ENCODE measurements around the gene CTSH. TPM values are rescaled to one million over a fixed set of nuclear protein-coding genes. Genes with fewer than 3 reads are reported as not detected.
"Not testable (repeated sequence)": the region's sequence is repeated elsewhere in the genome, so short reads cannot be mapped to it uniquely, and the experiment has no call there.

Gene CTSH
- total and polyA plus RNA-seq, 2 donors = 110 to 156 TPM

GRCh38 chr15:78933823-78934654, 10.8 kb downstream of the CTSH start:
- peak overlapping the region in 1 of 2 donors; percentile 11 for H3K27ac ChIP-seq (ENCODE audit: low read depth in 1 of 2, low read length in 1 of 2)
- H3K9me3 ChIP-seq (ENCODE audit: control insufficient read depth in 2 of 2, insufficient read depth in 1 of 2, low read length in 1 of 2) = no peaks in the 10 kb centered on the region
- no peaks in the 10 kb centered on the region for H3K36me3 ChIP-seq (ENCODE audit: control insufficient read depth in 2 of 2, insufficient read depth in 2 of 2, low read length in 1 of 2)
- no peak overlapping the region for H3K4me3 ChIP-seq (ENCODE audit: low read length in 2 of 2)
- no peaks in the 10 kb centered on the region for H3K27me3 ChIP-seq (ENCODE audit: control insufficient read depth in 2 of 2, insufficient read depth in 1 of 2, low read length in 1 of 2)
- no peak for DNase-seq (ENCODE audit: low read depth in 6 of 9, low spot score in 9 of 9)
- H3K4me1 ChIP-seq (ENCODE audit: control insufficient read depth in 2 of 2, insufficient read depth in 2 of 2, low read length in 2 of 2) = peaks cover 0 to 16% of the 10 kb centered on the region in 2 donors
- WGBS = 89% methylated on average over 20 of the region's 20 CpGs

- Histone ChIP-seq H3K36me3 (ENCODE audit: control insufficient read depth in 2 of 2, insufficient read depth in 2 of 2, low read length in 1 of 2) (no peaks in the 10 kb centered on the region), H3K4me1 (ENCODE audit: control insufficient read depth in 2 of 2, insufficient read depth in 2 of 2, low read length in 2 of 2) (peaks cover 0 to 16% of the 10 kb centered on the region in 2 donors), H3K9me3 (ENCODE audit: control insufficient read depth in 2 of 2, insufficient read depth in 1 of 2, low read length in 1 of 2) (no peaks in the 10 kb centered on the region), H3K4me3 (ENCODE audit: low read length in 2 of 2) (no peak overlapping the region), H3K27ac (ENCODE audit: low read depth in 1 of 2, low read length in 1 of 2) (no peak overlapping the region), H3K27me3 (ENCODE audit: control insufficient read depth in 2 of 2, insufficient read depth in 1 of 2, low read length in 1 of 2) (no peaks in the 10 kb centered on the region)
- no peak for DNase-seq (ENCODE audit: low read depth in 6 of 9, low spot score in 9 of 9)
- WGBS = 93% methylated on average over 12 of the region's 12 CpGs
These were observed 11.5 kb downstream of the CTSH start for GRCh38 chr15:78933187-78933822.

GRCh38 chr15:78932258-78932808, 12.5 kb downstream of the CTSH start:
- DNase-seq (ENCODE audit: low read depth in 6 of 9, low spot score in 9 of 9) = no peak
- 96% methylated on average over 13 of the region's 13 CpGs for WGBS
- H3K36me3 ChIP-seq (ENCODE audit: control insufficient read depth in 2 of 2, insufficient read depth in 2 of 2, low read length in 1 of 2) = peaks cover 3 to 4% of the 10 kb centered on the region in 2 donors
- no peaks in the 10 kb centered on the region for H3K27me3 ChIP-seq (ENCODE audit: control insufficient read depth in 2 of 2, insufficient read depth in 1 of 2, low read length in 1 of 2)
- peaks cover 0 to 13% of the 10 kb centered on the region in 2 donors for H3K4me1 ChIP-seq (ENCODE audit: control insufficient read depth in 2 of 2, insufficient read depth in 2 of 2, low read length in 2 of 2)
- no peak overlapping the region for H3K4me3 ChIP-seq (ENCODE audit: low read length in 2 of 2)
- no peak overlapping the region for H3K27ac ChIP-seq (ENCODE audit: low read depth in 1 of 2, low read length in 1 of 2)
- no peaks in the 10 kb centered on the region for H3K9me3 ChIP-seq (ENCODE audit: control insufficient read depth in 2 of 2, insufficient read depth in 1 of 2, low read length in 1 of 2)

- no peak overlapping the region for H3K4me3 ChIP-seq (ENCODE audit: low read length in 2 of 2)
- peaks cover 0 to 7% of the 10 kb centered on the region in 2 donors for H3K4me1 ChIP-seq (ENCODE audit: control insufficient read depth in 2 of 2, insufficient read depth in 2 of 2, low read length in 2 of 2)
- H3K27me3 ChIP-seq (ENCODE audit: control insufficient read depth in 2 of 2, insufficient read depth in 1 of 2, low read length in 1 of 2) = no peaks in the 10 kb centered on the region
- no peak for DNase-seq (ENCODE audit: low read depth in 6 of 9, low spot score in 9 of 9)
- WGBS = 95% methylated on average over 21 of the region's 21 CpGs
- H3K36me3 ChIP-seq (ENCODE audit: control insufficient read depth in 2 of 2, insufficient read depth in 2 of 2, low read length in 1 of 2) = peaks cover 6 to 8% of the 10 kb centered on the region in 2 donors
- H3K27ac ChIP-seq (ENCODE audit: low read depth in 1 of 2, low read length in 1 of 2) = no peak overlapping the region
- H3K9me3 ChIP-seq (ENCODE audit: control insufficient read depth in 2 of 2, insufficient read depth in 1 of 2, low read length in 1 of 2) = no peaks in the 10 kb centered on the region
These were observed 13.2 kb downstream of the CTSH start for GRCh38 chr15:78931439-78932257.

- Histone ChIP-seq H3K27ac (ENCODE audit: low read depth in 1 of 2, low read length in 1 of 2) (no peak overlapping the region), H3K36me3 (ENCODE audit: control insufficient read depth in 2 of 2, insufficient read depth in 2 of 2, low read length in 1 of 2) (peaks cover 14% of the 10 kb centered on the region in 2 donors), H3K4me1 (ENCODE audit: control insufficient read depth in 2 of 2, insufficient read depth in 2 of 2, low read length in 2 of 2) (peaks cover 0 to 3% of the 10 kb centered on the region in 2 donors), H3K27me3 (ENCODE audit: control insufficient read depth in 2 of 2, insufficient read depth in 1 of 2, low read length in 1 of 2) (no peaks in the 10 kb centered on the region), H3K9me3 (ENCODE audit: control insufficient read depth in 2 of 2, insufficient read depth in 1 of 2, low read length in 1 of 2) (no peaks in the 10 kb centered on the region), H3K4me3 (ENCODE audit: low read length in 2 of 2) (no peak overlapping the region)
- DNase-seq (ENCODE audit: low read depth in 6 of 9, low spot score in 9 of 9) = no peak
- 86% methylated on average over 11 of the region's 11 CpGs for WGBS
These were observed 14.1 kb downstream of the CTSH start for GRCh38 chr15:78930577-78931388.

GRCh38 chr15:78929536-78930264, 15.1 kb downstream of the CTSH start:
- Histone ChIP-seq H3K36me3 (ENCODE audit: control insufficient read depth in 2 of 2, insufficient read depth in 2 of 2, low read length in 1 of 2) (peaks cover 16 to 23% of the 10 kb centered on the region in 2 donors), H3K9me3 (ENCODE audit: control insufficient read depth in 2 of 2, insufficient read depth in 1 of 2, low read length in 1 of 2) (no peaks in the 10 kb centered on the region), H3K4me3 (ENCODE audit: low read length in 2 of 2) (no peak overlapping the region), H3K27ac (ENCODE audit: low read depth in 1 of 2, low read length in 1 of 2) (no peak overlapping the region), H3K27me3 (ENCODE audit: control insufficient read depth in 2 of 2, insufficient read depth in 1 of 2, low read length in 1 of 2) (no peaks in the 10 kb centered on the region), H3K4me1 (ENCODE audit: control insufficient read depth in 2 of 2, insufficient read depth in 2 of 2, low read length in 2 of 2) (peaks cover 0 to 3% of the 10 kb centered on the region in 2 donors)
- DNase-seq (ENCODE audit: low read depth in 6 of 9, low spot score in 9 of 9) = no peak
- 97% methylated on average over 16 of the region's 16 CpGs for WGBS

- Histone ChIP-seq H3K9me3 (ENCODE audit: control insufficient read depth in 2 of 2, insufficient read depth in 1 of 2, low read length in 1 of 2) (no peaks in the 10 kb centered on the region), H3K27ac (ENCODE audit: low read depth in 1 of 2, low read length in 1 of 2) (no peak overlapping the region), H3K4me3 (ENCODE audit: low read length in 2 of 2) (no peak overlapping the region), H3K4me1 (ENCODE audit: control insufficient read depth in 2 of 2, insufficient read depth in 2 of 2, low read length in 2 of 2) (no peaks in the 10 kb centered on the region), H3K27me3 (ENCODE audit: control insufficient read depth in 2 of 2, insufficient read depth in 1 of 2, low read length in 1 of 2) (no peaks in the 10 kb centered on the region), H3K36me3 (ENCODE audit: control insufficient read depth in 2 of 2, insufficient read depth in 2 of 2, low read length in 1 of 2) (peaks cover 16 to 24% of the 10 kb centered on the region in 2 donors)
- 97% methylated on average over 14 of the region's 14 CpGs for WGBS
- no peak for DNase-seq (ENCODE audit: low read depth in 6 of 9, low spot score in 9 of 9)
These were observed 16.2 kb downstream of the CTSH start for GRCh38 chr15:78928616-78929093.

GRCh38 chr15:78928176-78928575, 16.7 kb downstream of the CTSH start:
- not testable (repeated sequence) for H3K27ac ChIP-seq (ENCODE audit: low read depth in 1 of 2, low read length in 1 of 2); H3K4me1 ChIP-seq (ENCODE audit: control insufficient read depth in 2 of 2, insufficient read depth in 2 of 2, low read length in 2 of 2); H3K9me3 ChIP-seq (ENCODE audit: control insufficient read depth in 2 of 2, insufficient read depth in 1 of 2, low read length in 1 of 2); DNase-seq (ENCODE audit: low read depth in 6 of 9, low spot score in 9 of 9); H3K4me3 ChIP-seq (ENCODE audit: low read length in 2 of 2); H3K27me3 ChIP-seq (ENCODE audit: control insufficient read depth in 2 of 2, insufficient read depth in 1 of 2, low read length in 1 of 2)
- 97% methylated on average over 14 of the region's 14 CpGs for WGBS
- H3K36me3 ChIP-seq (ENCODE audit: control insufficient read depth in 2 of 2, insufficient read depth in 2 of 2, low read length in 1 of 2) = peaks cover 18 to 28% of the 10 kb centered on the region in 2 donors
